Esophagus mucosa (tissue), 1 donor: Measurements from ENCODE around the gene AOAH. TPM values are rescaled to one million over a fixed set of nuclear protein-coding genes. Genes with fewer than 3 reads are reported as not detected.

Experiments
- ATAC-seq: fragments of 200-7000 bp; cut with Tn5 transposase; one replicate; pipeline ENCODE4 v1.9.1; 2020
- total RNA-seq: library from RNA; stranded (reverse); gene quantifications from one replicate; pipeline ENCODE4 v1.2.4, GENCODE V29; 2023
- donor health status: DM: yes; HTN: yes; CAD: no.

AOAH gene
- total RNA-seq, 1 donor from 2014 or later: 1.7 TPM

DNA sequence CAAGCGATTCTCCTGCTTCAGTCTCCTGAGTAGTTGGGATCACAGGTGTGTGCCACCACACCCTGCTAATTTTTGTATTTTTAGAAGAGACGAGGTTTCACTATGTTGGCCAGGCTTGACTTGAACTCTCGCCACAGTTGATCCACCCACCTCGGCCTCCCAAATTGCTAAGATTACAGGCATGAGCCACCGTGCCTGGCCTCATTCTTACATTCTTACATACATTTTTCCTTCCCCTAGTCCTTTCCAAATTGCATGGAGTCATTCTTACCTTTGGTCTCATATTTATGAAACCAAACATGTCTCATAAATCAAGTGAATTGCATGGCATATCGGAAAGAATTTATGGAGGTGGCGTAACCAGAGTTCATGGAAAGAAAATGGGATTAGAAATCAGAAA, 186.2 kb downstream of the AOAH start:
- ATAC-seq: no peak

DNA sequence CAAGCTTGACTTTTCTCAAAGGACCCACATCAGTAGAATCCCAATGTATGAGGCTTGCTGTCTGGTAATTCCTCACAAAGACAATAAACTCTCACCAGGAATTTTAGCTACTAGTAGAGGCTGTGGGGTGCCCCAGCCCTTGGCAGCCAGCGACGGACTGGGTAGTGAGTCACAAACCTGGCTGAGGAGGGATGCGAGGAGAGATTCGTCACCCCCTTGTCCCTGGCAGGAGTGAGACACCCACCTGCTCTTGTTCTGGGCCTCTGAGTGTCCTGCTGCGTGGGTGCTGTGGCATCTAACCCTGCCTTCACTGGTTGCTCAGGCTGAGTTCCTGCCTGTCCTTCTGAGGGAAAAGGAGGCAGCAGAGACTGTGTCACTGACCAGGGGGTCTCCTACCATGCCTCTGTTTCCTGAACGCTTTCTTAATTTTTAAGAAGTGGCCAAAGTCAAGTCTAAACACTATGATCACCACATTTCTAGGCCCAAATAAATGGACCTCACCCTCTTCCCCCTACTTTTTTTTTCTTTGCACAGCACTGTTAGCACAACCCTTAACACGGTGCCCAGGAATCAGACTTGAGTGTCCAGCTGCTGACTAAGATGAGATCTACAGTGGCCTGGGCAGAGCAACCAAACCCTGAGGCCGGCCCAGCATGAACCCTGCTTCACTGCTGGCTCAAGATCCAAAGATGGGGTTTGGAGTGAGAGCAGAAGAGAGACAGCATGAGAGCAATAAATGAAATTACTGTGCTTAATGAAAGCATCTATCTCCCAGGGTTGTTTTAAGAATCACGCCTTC, 188.2 kb downstream of the AOAH start:
- peak; percentile 57 for ATAC-seq

- ATAC-seq: no peak
These were observed 190.6 kb downstream of the AOAH start for GRCh38 chr7:36533717-36534116.

DNA sequence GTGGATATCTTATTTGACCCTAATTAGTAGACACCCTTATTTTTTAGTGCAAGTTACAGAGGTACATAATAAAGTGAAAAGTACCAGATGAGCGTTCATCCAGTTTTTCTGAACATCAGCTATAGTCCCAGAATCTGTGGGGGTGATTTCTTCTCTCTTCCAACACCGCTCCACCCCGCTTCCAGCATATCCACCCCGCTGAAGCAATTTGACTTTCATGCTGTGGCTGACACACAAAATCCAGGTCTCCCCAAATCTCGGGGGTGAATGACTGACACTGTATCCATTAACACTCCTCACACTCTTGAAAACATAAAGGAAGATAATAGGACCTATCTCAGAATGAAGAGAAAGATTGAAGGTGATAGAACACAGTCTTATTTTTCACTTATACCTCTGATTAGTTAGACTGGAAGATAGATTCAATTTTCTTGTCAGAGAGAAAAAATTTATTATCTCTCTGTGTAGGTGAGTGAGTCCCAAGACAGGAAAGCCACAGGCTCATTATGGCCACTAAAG, 191.3 kb downstream of the AOAH start:
- ATAC-seq: no peak

DNA sequence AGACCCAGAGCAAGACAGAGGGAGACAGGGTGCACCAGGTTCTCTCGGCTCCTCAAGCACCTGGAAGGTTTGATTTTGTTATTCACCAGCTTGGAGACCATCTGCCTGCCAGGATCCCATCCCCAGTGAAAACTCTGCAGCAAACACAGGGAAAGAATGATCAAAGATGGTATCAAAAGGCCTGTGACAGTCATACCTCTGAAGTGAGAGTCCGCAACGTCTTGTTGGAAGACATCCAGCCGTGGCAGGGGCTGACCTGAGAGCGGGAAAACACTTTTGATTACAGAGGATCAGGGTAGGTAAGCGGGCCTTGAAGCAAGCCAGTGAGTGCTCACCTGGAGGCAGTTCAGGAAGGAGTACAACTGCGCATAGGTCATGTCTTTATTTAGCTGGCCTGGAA, 192.3 kb downstream of the AOAH start:
- ATAC-seq: no peak

DNA sequence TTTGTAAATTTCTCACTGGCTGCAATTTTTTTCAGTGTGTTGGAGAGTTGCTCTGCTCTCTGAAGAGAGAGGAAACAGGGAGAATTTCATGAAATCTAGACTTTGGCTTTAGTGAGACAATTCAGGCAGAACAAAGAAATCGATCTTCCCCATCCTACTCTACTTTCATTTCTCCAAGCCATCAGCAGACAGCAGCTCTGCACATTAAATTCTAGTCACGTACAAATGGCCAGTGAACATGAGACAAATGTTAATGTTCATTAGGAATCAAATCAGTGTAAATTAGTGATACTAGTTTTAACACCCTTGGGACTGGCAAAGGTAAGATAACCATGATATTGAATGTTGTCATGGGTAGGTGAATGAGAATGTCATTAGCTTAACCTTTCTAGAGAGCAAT, 193.8 kb downstream of the AOAH start:
- ATAC-seq: no peak

DNA sequence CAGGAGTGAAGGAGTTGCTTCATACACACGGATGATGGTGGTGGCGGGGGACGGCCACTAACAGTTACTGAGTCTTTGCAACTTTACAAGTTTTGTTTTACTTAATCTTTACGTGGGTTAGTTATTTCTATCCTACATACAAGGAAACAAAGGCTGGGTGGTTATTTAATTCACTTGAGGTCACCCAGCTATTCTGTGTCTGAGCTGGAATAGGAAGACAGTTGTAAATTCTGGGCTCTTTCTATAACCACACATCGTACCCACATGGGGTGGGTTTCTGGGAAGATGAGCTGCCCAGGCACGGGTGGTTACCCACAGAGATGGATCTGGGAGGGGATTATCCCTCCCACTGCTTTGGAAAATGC, 196.8 kb downstream of the AOAH start:
- no peak for ATAC-seq

DNA sequence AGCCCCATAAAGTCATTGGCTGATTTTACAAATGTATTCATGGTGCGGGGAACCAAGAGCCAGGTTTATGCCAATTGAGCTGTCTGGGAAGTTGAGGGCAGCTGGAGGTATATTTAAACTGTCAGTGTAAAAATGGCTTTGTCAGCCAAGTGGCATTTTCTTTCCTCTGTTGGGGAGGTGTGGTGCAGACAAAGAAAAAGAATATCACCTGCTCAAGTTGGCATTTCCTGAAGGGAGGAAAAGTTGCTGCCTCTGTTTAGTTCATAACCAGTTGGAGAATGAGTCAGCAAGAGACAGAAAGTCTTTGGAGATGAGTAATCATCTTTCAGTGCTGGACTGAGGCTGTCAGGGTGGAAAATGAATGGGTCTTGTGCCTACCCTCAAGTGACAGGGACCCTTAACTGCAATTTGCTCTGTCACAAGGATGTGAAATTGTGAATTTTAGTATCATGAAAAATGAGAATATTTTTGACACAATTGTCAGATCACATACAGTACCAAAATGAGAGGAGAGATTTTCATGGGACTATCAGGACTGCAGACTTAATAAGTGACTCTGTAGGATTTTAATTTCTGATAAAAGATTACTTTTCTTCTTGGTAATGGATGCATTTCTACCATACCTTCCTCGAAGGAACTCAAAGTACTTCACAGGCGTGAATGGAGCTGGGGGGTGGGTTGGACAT, 197.3 kb downstream of the AOAH start:
- peak; percentile 91 for ATAC-seq

DNA sequence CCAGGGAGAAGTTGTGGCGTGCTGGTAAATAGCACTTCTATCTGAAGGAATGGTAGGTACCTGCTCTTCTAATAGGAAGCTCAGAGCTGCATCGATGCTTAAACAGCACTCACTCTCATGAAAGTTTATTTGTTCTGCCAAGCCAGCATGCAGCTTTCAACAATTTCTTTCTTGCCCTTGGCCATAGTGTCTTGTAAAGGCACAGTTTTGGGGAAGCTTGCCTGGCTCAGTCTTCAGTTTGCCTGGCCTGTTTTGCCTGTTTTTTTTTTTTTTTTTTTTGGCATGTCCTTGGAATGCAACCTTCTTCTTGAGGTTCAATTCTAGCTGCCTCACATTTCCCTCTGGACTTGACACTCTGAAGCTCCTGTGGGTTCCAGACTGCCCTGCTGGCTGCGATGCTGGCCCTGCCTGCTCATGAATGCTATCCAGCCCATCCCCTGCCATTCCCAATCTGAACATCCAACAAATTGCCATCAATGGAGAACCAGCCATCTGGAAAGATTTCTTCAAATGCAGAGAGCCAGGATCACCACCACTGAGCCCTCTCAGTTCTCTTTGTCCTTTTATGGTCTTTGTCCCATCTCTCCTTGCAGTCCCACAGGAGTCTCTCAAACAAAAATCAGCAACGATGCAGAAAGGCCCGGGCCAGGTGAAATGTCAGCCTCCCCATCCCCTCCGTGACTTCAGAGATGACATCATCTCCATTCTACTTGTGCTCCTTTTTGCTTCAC, 200.8 kb downstream of the AOAH start:
- ATAC-seq: peak; percentile 72

DNA sequence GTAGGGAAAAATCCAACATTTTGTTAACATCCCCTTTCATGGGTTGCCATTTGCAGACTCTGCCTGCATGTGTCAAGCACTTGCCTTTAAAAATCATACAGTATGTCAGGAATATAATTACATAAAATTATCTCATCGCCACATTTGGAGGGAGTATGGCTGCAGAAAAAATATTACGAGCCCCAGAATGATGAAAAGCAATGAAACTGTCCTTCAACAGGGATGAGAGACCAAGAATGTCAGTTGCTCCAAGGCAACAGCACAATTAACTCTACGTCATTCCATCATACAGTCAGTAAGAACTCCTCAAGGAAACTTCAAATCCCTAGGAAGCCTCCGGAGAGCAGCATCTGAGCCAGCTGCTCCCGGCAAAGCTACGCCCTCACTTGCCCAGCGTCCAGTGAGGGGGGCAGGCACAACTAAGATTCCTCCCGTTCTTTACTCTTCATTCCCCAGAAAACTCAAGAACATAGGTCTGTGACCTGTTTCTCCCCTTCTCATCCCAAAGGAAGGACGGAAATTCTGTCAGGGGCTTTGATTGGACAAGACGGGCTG, 201.8 kb downstream of the AOAH start:
- no peak for ATAC-seq

GRCh38 chr7:36521911-36522310, 202.4 kb downstream of the AOAH start:
- no peak for ATAC-seq

DNA sequence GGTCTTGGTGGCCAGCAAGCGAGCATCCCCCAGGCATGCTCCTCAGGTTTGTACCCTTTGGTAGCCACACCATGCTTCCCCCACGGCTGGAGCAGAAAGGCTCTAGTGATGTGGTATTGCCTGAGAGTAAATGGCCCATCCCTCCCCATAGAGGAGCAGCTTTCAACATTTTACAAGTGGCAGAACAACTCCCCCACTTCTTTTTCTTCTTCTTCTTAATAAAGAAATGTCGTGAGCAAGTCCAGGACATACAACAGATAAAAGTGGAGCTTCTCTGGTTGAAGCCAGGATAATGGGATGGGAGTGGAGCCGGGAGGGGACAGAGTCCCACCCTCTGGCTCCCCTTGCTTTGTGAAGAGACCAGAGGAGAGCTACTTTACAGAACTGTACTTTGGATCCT, 203.2 kb downstream of the AOAH start:
- ATAC-seq: no peak

DNA sequence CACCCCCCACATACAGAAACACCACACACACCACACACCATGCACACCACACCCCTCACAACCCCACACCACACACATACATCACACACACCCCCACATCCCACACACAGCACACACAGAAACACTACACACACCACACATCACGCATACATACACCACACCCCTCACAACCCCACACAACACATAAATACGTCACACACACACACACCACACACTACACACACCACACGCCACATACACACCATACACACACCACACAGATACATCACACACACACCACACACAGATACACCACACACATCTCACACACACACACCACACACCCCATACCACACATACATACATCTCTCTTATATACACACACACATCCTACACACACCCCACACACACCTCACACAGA, 208.4 kb downstream of the AOAH start:
- ATAC-seq: peak; percentile 12

- no peak for ATAC-seq
These were observed 209.7 kb downstream of the AOAH start for GRCh38 chr7:36514289-36515243.

DNA sequence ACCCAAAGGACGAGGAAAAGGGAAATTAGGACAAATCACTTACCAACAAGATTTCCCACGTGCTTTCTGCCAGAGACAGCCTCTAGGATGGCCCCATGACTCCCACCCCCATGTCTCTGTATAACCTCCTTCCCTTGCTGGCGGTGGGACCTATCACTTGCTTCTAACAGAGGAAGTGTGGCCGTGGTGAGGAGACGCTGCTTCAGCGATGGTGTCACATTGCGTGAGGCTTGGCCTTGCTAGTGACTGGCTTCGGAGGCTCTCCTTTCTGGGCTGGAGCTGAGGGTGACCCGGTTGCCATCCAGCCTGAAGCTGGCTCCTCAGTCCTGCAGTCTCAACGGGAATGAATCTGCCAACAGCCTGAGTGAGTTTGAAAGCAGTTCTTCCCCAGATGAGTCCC, 210.9 kb downstream of the AOAH start:
- no peak for ATAC-seq

DNA sequence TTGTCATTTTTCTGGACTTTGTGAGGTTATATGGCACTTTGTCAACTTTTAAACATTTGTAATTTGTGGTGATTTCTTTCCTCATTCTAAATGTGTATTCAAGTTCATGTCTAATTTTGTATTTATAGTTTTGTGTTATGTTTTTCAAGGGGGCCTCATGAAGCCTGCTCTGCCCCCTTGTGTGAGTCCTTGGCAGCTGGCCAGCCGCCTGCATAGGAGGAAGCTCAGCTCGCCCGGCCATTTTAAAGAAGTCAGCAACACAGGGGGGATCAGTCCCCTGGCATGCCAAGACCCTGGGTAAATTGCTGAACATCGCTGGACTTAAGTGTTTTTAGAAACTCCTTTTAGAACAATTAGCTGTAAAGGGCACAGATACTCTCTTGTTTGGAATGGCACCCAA, 211.7 kb downstream of the AOAH start:
- ATAC-seq: no peak

DNA sequence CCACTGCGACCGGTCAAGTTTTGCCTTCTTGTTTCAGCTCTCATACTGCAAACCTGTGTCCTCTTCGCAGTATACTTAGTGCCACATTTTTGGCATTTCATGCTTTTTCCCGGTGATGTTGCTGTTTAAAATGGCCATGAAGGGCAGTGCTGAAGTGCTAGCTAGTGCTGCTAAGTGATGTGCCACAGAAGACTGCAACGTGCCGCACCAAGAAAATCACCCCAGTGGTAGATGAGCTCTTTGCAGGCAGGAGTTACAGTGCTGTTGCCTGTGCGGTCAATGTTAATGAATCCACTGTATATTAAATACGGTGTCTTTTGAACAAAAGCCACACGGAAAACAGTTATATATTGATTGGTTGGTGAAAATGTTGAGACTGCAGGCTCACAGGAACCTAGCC, 214.3 kb downstream of the AOAH start:
- no peak for ATAC-seq

DNA sequence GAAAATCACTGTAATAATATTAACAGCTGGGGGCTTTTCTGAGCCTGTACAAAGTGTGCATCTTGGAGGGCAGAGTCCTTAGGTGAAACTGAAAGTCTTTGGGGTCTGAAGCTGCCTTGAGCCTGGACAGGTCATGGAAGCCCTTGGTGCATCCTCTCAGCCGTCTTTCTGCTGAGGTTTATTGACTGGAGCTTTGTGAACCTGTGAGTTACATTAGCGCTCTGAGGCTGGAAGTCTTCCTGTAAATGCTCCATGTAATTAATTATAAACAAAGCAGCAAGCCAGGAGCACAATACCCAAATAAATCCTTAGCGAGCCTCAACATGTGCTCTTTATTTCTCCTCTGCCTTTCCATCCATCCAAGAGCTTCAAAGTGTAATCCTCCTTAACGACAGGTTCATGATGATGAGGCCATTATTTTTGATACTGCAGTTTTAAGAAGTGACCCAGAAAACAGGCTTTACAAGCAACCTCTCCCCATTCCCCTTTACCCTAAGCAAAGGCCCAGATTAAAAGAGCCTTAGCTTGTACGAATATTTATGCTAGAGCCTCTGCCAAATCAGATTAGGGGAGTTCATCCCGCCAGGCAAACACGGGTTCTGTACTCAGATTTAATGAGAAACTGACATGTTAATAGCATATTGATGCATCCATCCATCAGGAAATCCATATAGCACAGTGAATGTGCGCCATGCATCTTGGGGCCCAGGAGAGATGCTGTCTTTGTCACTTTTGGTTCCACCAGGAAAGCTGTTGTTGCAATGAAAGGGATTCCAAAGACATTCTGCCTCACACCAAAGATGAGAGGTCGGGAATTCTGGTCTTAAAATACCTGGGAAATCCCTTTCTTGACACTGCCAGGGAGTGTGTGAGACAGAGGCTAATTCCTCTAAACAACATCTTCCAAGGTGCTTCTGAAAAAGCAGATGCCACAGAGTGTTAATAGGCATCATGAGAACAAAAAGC, 216.5 kb downstream of the AOAH start:
- ATAC-seq: peak; percentile 87

DNA sequence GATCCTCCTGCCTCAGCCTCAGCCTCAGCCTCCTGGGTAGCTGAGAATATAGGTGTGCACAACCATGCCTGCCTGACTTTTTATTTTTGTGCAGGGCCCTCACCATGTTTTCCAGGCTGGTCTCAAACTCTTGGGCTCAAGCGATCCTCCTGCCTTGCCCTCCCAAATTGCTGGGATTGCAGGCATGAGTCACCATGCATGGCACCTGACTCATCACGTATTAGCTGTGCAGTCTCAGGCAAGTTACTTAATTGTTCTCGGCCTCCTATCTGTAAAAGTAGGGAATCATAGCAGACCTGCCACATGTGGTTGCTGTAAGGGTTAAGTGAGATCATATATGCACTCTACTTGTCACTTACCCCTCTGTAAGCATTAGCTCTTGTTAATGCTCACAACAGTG, 217.5 kb downstream of the AOAH start:
- peak; percentile 80 for ATAC-seq

GRCh38 chr7:36506130-36506798, 218.0 kb downstream of the AOAH start:
- peak; percentile 55 for ATAC-seq
